ENCODE results near the gene ME2.
"Not testable (repeated sequence)": the region's sequence is repeated elsewhere in the genome, so short reads cannot be mapped to it uniquely, and the experiment has no call there.

Gene ME2

GRCh38 chr18:50861617-50862016, 17.3 kb upstream of the ME2 start:
- DNase-seq (ENCODE audit: low spot score), result no peak

- DNase-seq (ENCODE audit: low spot score), result no peak
Measured at GRCh38 chr18:50862401-50862800, 16.5 kb upstream of the ME2 start.

- no peak for DNase-seq (ENCODE audit: low spot score)
Measured at GRCh38 chr18:50863840-50864375, 15.0 kb upstream of the ME2 start.

- no peak for DNase-seq (ENCODE audit: low spot score)
Measured at GRCh38 chr18:50866765-50867164, 12.2 kb upstream of the ME2 start.

- no peak for DNase-seq (ENCODE audit: low spot score)
Measured at GRCh38 chr18:50869150-50869549, 9.8 kb upstream of the ME2 start.

GRCh38 chr18:50870138-50870845, 8.6 kb upstream of the ME2 start:
- DNase-seq (ENCODE audit: low spot score), result no peak

- DNase-seq (ENCODE audit: low spot score), result no peak
Measured at GRCh38 chr18:50871846-50872245, 7.1 kb upstream of the ME2 start.

- no peak for DNase-seq (ENCODE audit: low spot score)
Measured at GRCh38 chr18:50875966-50876536, 2.9 kb upstream of the ME2 start.

GRCh38 chr18:50877545-50878265, 1.2 kb upstream of the ME2 start:
- no peak for DNase-seq (ENCODE audit: low spot score)

GRCh38 chr18:50879302-50880118, 592 bp downstream of the ME2 start:
- DNase-seq (ENCODE audit: low spot score), result no peak

GRCh38 chr18:50880119-50880465, 1.2 kb downstream of the ME2 start:
- DNase-seq (ENCODE audit: low spot score), result no peak

GRCh38 chr18:50880944-50881343, 2.0 kb downstream of the ME2 start:
- DNase-seq (ENCODE audit: low spot score), result not testable (repeated sequence)

GRCh38 chr18:50886929-50887328, 8.0 kb downstream of the ME2 start:
- no peak for DNase-seq (ENCODE audit: low spot score)

- no peak for DNase-seq (ENCODE audit: low spot score)
Measured at GRCh38 chr18:50895350-50896045, 16.6 kb downstream of the ME2 start.

GRCh38 chr18:50896093-50896492, 17.2 kb downstream of the ME2 start:
- no peak for DNase-seq (ENCODE audit: low spot score)

- DNase-seq (ENCODE audit: low spot score), result no peak
Measured at GRCh38 chr18:50898919-50899318, 20.0 kb downstream of the ME2 start.

GRCh38 chr18:50902797-50903196, 23.9 kb downstream of the ME2 start:
- DNase-seq (ENCODE audit: low spot score), result no peak

- DNase-seq (ENCODE audit: low spot score), result no peak
Measured at GRCh38 chr18:50906843-50907242, 27.9 kb downstream of the ME2 start.

- DNase-seq (ENCODE audit: low spot score), result no peak
Measured at GRCh38 chr18:50909261-50909660, 30.3 kb downstream of the ME2 start.

GRCh38 chr18:50911006-50911405, 32.1 kb downstream of the ME2 start:
- DNase-seq (ENCODE audit: low spot score), result no peak

- DNase-seq (ENCODE audit: low spot score), result no peak
Measured at GRCh38 chr18:50917021-50917420, 38.1 kb downstream of the ME2 start.

- DNase-seq (ENCODE audit: low spot score), result no peak
Measured at GRCh38 chr18:50918153-50918552, 39.2 kb downstream of the ME2 start.
